GF-D8 (cell line): ENCODE data around the gene TUT7.
"Not testable (repeated sequence)": the region's sequence is repeated elsewhere in the genome, so short reads cannot be mapped to it uniquely, and the experiment has no call there.

Experiments
- DNase-seq: peaks from one replicate; lab custom pipeline; 2025; lab: John Stamatoyannopoulos, UW

The TUT7 gene, protein sequence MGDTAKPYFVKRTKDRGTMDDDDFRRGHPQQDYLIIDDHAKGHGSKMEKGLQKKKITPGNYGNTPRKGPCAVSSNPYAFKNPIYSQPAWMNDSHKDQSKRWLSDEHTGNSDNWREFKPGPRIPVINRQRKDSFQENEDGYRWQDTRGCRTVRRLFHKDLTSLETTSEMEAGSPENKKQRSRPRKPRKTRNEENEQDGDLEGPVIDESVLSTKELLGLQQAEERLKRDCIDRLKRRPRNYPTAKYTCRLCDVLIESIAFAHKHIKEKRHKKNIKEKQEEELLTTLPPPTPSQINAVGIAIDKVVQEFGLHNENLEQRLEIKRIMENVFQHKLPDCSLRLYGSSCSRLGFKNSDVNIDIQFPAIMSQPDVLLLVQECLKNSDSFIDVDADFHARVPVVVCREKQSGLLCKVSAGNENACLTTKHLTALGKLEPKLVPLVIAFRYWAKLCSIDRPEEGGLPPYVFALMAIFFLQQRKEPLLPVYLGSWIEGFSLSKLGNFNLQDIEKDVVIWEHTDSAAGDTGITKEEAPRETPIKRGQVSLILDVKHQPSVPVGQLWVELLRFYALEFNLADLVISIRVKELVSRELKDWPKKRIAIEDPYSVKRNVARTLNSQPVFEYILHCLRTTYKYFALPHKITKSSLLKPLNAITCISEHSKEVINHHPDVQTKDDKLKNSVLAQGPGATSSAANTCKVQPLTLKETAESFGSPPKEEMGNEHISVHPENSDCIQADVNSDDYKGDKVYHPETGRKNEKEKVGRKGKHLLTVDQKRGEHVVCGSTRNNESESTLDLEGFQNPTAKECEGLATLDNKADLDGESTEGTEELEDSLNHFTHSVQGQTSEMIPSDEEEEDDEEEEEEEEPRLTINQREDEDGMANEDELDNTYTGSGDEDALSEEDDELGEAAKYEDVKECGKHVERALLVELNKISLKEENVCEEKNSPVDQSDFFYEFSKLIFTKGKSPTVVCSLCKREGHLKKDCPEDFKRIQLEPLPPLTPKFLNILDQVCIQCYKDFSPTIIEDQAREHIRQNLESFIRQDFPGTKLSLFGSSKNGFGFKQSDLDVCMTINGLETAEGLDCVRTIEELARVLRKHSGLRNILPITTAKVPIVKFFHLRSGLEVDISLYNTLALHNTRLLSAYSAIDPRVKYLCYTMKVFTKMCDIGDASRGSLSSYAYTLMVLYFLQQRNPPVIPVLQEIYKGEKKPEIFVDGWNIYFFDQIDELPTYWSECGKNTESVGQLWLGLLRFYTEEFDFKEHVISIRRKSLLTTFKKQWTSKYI (N-terminal part only)

DNA sequence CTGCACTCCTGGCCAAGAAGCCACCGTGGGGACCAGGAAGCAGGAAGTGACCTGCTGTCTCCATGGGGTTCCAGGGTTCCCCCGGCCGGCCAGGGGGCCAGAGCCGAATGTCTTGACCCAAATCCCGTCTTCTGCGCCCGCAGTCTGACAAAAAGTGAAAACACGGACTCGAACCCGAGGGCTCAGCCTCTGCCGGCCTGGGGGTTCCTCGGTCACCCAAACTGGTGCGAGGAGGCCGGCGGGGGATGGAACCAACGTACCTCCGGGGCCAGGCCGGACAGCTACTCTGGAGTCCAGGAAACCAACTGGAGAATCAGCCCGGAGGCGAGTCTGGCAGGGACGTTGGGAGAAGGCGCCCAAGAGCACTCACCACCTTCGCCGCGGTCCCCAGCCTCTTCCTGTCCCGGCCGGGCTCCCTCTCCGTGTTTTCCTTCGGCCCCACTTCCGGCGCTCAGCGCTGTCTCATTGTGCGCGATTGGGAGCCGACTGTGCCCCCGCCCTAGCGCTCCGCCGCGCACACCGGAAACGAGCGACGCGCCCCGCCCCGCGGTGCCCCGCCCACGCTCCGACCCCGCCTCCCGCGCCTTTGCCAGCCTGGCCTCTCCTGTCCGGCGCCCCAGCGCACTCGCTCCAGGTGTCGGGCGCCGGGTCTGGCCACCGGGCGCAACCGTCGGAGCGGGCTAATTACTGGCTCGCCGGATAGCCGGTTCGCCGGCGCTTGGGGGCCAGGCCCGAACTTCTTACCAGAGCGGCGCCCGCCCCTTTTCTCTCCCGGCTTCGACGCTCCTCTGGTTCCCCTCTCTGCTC lies at the start of gene TUT7:
TSS of gene TUT7 (minus strand) at position 400 of the 807 bp plus-strand sequence. CDS start 1,211 bp downstream, outside the sequence.
- DNase-seq = peak; percentile 80

DNA sequence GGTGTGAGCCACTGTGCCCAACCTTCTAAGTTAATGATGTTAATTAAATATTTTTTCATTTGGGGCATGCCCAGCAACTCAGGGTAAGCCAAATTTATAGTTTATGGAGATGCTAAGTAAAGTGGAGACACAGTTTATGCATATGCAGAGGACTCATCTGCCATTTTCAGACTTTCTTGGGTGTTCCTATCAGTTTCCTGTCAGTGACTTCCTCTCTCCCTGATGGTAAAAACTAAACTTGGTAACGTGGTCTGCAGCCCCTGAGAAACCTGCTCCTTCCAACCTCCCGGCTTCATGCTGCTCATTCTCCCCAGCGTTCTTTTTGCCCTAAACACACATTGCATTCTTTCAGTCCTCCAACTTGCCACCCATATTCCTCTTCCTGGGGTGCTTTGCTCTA lies 48.4 kb upstream of the TUT7 start:
- no peak for DNase-seq

DNA sequence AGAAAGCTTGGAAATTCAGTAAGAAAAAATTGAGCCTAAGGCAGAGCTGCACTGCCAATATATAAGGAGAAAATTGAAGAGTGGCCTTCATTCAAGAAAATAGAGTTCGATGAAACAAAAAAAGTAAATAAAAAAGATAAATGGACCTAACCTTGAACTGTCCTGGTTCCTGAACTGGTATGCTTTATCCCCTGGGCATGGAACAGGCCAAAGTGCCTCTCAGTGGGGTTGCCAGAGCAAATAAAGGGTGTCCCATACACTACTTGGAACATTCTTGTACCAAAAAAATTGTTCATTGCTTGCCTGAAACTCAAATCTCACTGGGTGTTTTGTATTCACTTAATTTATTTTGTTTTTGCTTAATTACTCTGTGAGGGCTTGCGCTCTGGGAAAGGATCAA lies 42.2 kb upstream of the TUT7 start:
- DNase-seq = no peak

DNA sequence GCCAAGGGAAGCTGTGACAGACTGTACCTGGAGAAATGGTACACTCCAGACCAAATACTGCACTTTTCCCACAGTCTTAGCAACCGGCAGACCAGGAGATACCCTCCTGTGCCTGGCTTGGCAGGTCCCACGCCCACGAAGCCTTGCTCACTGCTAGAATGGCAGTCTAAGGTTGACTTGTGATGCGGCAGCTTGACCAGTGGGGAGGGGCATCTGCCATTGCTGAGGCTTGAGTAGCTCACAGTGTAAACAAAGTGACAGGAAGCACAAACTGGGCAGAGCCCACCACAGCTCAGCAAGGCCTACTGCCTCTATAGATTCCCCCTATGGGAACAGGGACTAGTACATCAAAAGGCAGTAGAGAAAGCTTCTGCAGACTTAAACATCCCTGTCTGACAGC lies 36.0 kb upstream of the TUT7 start:
- not testable (repeated sequence) for DNase-seq

DNA sequence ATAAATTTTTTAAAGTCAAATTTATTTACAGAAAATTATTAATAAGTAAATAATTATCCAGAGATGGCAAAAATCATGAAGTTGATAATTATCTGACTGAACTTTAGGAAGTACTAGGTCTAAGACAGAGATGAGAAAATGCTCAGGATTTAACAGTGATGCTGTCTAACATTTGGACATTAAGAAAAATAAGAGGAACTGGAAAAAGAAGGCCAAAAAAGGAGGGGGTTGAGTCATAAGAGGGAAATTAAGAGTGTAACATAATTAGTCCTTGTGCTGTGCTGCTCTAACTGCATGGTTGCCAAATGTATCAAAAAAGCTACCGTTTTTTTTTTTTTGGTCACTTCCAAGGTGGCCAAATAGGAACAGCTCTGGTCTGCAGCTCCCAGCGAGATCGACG lies 35.4 kb upstream of the TUT7 start:
- no peak for DNase-seq

DNA sequence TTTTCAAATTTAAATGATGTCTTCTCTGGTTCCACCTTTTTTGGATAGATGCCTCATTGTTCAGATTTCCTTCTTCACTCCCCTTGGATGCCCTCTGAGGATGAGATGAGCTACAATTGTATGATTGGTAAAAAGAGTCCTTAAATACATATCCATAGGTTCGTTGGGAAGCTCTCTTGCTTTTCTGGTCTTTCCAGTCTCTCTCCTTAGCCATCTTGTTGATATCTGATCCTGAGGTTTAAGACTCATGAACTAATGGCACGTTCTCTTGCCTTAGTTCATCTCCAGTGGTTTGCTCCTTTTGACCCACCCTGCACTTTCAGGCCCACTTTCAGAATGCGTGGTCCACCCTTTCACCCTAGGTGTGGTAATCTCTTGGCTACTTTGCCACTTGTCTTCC lies 33.2 kb upstream of the TUT7 start:
- DNase-seq = no peak

DNA sequence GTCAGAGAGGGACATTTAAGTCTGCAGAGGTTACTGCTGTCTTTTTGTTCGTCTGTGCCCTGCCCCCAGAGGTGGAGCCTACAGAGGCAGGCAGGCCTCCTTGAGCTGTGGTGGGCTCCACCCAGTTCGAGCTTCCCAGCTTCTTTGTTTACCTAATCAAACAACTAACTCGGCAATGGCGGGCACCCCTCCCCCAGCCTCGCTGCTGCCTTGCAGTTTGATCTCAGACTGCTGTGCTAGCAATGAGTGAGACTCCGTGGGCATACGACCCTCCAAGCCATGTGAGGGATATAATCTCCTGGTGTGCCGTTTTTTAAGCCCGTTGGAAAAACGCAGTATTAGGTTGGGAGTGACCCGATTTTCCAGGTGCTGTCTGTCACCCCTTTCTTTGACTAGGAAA lies 28.8 kb upstream of the TUT7 start:
- not testable (repeated sequence) for DNase-seq

DNA sequence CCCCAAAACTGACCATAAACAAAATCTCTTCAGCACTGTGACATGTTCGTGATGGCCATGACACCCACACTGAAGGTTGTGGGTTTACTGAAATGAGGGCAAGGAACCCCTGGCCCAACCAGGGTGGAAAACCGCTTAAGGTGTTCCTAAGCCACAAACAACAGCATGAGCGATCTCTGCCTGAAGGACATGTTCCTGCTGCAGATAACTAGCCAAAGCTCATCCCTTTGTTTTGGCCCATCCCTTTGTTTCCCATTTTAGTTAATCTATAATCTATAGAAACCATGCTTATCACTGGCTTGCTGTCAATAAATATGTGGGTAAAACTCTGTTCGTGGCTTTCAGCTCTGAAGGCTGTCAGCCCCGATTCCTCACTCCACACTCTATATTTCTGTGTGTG lies 21.8 kb upstream of the TUT7 start:
- no peak for DNase-seq

DNA sequence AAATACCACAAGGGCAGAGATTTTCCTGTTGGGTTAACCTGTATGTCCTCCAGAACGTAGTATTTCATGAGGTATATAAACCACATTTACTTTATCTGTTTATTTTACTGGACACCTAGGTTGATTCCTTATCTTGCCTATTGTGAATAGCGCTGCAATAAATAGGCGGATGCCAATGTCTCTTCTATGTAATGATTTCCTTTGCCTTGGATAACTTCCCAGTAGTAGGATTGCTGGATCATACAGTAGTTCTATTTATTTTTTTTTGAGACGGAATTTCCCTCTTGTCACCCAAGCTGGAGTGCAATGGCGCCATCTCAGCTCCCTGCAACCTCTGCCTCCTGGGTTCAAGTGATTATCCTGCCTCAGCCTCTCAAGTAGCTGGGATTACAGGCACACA lies 15.6 kb upstream of the TUT7 start:
- DNase-seq = no peak

DNA sequence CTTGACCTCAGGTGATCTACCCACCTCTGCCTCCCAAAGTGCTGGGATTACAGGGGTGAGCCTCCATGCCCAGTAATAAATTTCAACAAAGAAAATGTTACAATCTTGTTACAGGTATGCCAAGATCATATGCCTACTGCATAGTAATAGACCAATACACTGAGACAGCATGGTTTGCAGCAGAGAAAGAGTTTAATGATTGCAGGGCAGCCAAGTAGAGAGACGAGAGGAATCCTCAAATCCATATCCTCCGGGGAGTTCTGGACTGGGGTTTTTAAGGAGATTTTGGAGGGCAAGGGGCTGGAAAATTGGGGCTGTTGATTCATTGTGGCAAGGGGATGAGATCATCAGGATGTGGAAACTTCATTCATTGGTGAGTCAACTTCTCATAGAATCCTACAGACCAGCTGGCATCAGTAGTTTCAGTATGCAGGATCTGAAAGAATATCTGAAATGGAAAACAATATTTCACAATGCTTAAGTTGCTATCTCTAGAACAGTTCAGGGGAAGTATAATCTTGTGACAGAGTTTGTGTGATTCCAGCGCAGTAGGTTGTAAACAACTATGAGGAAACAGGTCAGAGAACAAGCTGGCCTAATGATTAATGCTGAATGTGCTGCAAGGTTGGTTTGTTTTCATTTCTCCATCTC lies 14.8 kb upstream of the TUT7 start:
- DNase-seq = no peak

DNA sequence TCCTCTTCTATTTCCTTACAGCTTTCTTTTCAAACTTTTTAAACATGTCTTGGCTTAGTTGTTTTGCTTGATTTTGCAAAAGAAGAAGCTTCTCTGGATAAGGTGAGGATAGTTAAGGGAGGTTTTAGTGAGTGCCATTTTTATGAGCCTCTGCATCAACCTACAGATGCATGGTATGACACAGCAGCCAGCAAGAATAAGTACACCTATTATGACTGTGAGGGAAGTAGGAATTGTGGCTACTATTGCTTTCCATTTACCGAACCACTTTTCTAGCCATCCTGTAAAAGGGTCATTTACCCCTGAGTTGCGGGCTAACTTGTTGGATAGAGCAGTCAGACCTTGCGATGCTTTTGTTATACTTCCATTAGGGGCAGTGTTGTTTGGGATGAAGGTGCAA lies 7.0 kb upstream of the TUT7 start:
- no peak for DNase-seq

DNA sequence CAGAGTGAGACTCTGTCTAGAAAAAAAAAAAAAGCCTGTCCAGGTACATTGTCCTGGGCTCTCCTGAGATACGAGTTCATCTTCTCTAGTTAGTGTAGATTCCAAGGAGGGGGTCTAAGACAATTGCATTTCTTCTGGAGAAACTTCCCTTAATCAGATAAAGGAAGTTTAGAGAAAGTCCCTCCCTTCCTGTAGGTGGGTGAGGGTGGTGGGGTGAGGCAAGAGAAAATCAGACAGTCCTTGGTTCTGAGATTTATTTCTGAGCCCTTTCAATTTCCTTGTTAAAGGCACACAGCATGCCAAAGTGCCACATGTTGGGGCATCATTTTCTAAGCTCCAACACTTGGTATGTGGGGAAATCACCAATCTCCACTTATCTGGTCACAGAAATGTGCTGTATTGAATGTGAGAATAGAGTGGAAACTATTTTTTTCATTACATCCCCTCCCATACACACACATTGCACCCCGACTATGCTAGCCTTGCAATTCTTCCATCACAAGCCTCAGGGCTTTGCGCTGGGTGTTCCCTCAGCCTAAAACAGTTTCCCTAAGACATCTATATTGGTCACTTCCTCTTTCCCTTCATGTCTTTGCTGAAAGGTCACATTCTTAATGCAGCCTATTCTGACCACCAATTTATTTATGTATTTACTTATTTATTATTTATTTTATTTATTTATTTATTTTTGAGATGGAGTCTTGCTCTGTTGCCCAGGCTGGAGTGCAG lies 5.1 kb upstream of the TUT7 start:
- DNase-seq = no peak

DNA sequence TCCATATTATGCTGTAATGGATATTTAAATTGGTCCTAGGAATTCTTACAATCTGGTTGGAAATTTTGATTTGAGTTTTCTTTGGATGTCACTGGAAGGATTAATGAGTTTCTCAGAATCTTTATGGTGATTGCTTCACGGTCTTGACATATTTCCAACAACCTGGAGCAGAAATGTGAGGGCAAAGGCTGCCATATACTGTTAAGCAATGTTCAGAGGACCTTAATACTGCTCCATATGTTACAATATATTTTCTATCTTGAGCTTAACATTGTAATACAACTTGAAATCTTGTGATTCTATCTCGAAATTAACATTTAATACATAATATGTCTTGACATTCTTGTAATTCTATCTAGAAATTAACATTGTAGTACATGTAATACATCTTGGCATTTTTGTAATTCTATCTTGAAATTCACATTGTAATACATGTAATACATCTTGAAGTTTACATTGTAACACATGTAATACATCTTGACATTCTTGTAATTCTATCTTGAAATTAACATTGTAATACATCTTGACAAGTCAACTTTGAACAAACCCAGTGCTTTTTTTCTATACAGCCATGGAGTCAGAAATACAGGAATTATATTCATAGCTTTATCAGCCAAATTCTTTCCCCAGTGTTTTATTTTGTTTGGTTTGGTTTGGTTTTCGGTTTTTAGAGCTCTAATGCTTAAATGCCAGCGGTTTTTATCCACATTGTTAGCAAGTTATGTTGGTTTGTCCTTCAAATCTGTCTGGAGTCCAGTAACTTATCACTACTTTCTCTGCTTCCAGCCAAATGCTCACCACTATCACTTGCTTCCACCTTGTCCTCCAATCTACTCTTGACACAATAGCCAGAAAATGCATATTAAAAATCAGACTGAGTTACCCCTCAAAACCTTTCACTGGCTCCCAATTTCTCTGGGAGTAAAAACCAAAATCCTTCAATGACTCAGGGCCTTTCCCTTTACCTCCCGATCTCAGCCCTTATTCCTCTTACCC lies 3.0 kb upstream of the TUT7 start:
- no peak for DNase-seq

DNA sequence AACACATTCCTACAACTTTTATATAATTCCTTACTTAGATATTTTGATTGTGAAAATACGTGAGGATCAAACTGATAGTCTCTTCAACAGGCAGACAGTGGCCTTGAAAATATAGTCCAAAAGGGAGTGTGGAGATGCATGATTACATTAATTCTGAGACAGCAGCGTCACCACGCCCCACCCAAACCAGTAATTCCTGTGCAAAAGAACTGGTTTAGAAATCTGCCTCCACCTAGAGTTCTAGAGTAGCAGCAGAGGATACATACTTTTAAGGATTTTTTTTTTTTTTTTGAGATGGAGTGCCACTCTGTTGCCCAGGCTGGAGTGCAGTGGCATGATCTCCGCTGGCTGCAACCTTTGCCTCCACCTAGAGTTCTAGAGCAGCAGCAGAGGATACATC lies 1.6 kb upstream of the TUT7 start:
- DNase-seq = no peak

DNA sequence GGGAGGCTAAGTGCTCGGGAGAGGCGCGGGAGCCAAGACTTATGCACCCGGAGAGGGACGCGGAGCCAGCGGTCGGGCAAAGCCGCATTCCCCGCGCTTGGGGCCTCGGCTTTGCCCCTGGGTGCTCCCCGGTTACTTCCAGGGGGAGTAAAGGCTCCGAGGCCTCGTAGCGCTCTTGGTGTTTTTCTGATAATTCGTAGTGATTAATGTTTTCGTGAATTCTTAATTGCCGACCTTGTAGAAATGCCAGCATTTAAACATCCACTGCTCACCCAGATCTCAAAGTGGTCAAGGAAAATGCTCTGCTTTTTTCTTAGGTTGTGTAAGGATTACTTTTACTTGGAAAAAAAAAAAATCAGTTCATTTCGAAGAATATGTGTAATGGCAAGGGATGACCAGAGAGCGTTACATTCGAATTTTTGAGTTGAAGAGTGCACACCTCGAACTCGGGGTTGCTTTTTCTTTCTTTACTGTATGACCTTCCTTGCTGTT lies 654 bp upstream of the TUT7 start:
- DNase-seq = no peak

DNA sequence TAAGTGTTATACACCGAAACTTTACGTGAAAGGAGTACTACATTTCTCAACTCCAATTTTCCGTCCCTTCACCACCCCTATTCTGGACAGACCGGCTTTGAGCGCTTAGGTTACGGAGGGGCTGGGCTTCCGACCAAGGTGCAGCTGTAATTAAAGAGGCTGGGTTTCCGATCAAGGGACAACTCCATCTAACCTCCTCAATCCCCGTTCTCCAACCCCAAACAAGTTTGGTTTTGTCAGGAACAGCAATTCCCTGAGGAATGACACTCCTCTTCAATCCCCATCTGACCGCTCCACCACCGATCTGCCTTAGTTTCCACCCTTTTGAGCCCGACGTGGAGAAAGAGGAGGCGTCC lies 577 bp downstream of the TUT7 start:
- DNase-seq = no peak

DNA sequence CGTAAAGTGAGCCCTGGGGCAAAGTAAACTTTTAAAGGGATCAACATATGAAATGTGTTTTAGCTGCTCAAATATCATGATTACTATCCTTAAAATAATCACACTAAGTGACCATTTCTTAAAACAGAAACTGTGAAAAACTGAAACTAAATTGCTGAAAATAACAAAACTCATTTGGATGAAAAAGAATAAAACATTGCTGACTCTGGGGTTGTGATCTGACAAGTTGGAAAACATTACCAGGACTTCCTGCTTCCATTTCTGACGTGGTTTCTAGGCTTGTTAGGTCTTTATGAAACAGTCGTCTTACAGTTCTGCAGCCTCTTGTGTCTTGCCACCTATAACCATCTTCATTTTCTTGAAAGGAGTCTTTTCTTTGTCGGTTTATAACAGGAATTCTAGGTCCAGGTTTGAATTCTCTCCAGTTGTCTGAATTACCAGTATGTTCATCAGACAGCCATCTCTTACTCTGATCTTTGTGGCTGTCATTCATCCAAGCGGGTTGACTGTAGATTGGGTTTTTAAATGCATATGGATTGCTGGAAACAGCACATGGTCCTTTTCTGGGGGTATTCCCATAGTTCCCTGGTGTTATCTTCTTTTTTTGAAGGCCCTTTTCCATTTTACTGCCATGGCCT lies 1.7 kb downstream of the TUT7 start:
- DNase-seq = no peak

DNA sequence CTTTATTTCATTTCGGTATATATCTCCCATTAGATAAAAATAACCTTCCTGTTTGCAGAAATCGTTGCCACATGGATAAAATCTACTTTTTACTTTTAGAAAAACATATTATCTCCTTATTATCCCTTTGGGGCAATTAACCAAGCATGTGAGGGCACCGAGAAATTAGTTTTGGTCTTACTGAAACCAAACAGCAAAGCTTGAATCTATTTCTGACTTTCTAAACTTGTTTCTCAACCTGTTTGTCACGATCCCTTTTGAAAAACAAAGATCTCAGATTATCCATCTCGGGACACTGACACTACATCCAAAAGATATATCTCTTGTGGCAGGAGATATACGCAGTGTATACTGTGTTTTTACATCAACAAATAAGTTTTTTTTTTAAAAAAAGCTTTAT lies 2.3 kb downstream of the TUT7 start:
- DNase-seq = no peak
